HepG2 (cell line): ENCODE measurements around the gene PRDM9. TPM values are rescaled to one million over a fixed set of nuclear protein-coding genes. Genes with fewer than 3 reads are reported as not detected.

Experiments
- GABPA ChIP-seq, 2 experiments: IDR thresholded peaks; 2 replicates each; pipeline ENCODE4 v1.6.1; 2011 to 2016; ENCODE audit warnings: low read depth in 2 of 2, low read length in 1 of 2, missing biosample characterization in 1 of 2, missing genetic modification characterization in 1 of 2
- NBN ChIP-seq: fragments of 450-650 bp; conservative IDR thresholded peaks from 2 replicates; pipeline ENCODE4 v1.6.1; 2017
- ZNF460 ChIP-seq: sonication (generic); formaldehyde crosslinking; IDR thresholded peaks from 2 replicates; pipeline ENCODE4 v1.5.1; 2020; ENCODE audit warnings: missing genetic modification reagents, mild to moderate bottlenecking, borderline replicate concordance
- ZNF501 ChIP-seq: sonication (generic); formaldehyde crosslinking; IDR thresholded peaks from 2 replicates; pipeline ENCODE4 v1.5.1; 2020; ENCODE audit warnings: mild to moderate bottlenecking, moderate library complexity, missing genetic modification reagents
- polyA plus RNA-seq, 8 experiments: library from polyadenylated mRNA; depleted of rRNA in 3 of 8; stranded (reverse) in 7 of 8; unstranded in 1 of 8; fragments of >200 nt; fragmentation: Illumina TruSeq in 4 of 8; extraction: Trizol in 4 of 8; gene quantifications; 2 replicates each; pipeline versions ENCODE4 v1.2.1 to v1.2.3, GENCODE V29; 2011 to 2016; ENCODE audit warnings: low read depth in 4 of 8, missing spikeins in 1 of 8, mixed read lengths in 1 of 8; ENCODE audit not compliant: insufficient read depth in 1 of 8
- total RNA-seq, 5 experiments: library from RNA; depleted of rRNA; stranded (reverse); fragments of >200 nt; fragmentation: Illumina TruSeq; extraction: Trizol; gene quantifications; 2 replicates each; pipeline ENCODE4 v1.2.3, GENCODE V29; 2016; ENCODE audit warnings: low read depth in 1 of 5
- TF ChIP-seq, protein P1 (sequence below): sonication (generic); formaldehyde crosslinking; IDR thresholded peaks from 2 replicates; pipeline ENCODE4 v1.9.0; 2021; ENCODE audit warnings: mild to moderate bottlenecking, missing genetic modification reagents
- TF ChIP-seq, protein P2 (sequence below): sonication (generic); formaldehyde crosslinking; IDR thresholded peaks from 2 replicates; pipeline ENCODE4 v1.4.0; 2020; ENCODE audit warnings: low read depth, mild to moderate bottlenecking, missing genetic modification reagents

PRDM9 gene
- total and polyA plus RNA-seq, 2 of the 13 experiments (the other 11 are each of a cell fraction or from before 2014, with no cell fraction given) = not detected

DNA sequence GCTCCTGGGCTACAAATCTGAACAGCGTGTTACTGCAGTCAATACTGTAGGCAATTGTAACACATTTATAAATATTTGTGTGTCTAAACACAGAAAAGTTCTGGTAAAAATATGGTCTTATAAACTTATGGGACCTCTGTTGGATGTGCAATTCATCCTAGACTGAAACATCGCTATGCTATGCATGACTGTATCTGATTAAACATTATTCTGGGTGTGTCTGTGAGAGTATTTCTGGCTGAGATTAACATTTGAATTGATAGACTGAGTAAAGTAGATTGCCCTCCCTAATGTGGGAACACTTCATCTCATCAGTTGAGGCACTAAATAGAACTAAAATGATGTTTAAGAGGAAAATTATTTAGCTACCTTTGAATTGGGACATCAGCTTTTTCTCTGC lies 24.3 kb upstream of the PRDM9 start (continued):
- TF ChIP-seq, protein P1, sequence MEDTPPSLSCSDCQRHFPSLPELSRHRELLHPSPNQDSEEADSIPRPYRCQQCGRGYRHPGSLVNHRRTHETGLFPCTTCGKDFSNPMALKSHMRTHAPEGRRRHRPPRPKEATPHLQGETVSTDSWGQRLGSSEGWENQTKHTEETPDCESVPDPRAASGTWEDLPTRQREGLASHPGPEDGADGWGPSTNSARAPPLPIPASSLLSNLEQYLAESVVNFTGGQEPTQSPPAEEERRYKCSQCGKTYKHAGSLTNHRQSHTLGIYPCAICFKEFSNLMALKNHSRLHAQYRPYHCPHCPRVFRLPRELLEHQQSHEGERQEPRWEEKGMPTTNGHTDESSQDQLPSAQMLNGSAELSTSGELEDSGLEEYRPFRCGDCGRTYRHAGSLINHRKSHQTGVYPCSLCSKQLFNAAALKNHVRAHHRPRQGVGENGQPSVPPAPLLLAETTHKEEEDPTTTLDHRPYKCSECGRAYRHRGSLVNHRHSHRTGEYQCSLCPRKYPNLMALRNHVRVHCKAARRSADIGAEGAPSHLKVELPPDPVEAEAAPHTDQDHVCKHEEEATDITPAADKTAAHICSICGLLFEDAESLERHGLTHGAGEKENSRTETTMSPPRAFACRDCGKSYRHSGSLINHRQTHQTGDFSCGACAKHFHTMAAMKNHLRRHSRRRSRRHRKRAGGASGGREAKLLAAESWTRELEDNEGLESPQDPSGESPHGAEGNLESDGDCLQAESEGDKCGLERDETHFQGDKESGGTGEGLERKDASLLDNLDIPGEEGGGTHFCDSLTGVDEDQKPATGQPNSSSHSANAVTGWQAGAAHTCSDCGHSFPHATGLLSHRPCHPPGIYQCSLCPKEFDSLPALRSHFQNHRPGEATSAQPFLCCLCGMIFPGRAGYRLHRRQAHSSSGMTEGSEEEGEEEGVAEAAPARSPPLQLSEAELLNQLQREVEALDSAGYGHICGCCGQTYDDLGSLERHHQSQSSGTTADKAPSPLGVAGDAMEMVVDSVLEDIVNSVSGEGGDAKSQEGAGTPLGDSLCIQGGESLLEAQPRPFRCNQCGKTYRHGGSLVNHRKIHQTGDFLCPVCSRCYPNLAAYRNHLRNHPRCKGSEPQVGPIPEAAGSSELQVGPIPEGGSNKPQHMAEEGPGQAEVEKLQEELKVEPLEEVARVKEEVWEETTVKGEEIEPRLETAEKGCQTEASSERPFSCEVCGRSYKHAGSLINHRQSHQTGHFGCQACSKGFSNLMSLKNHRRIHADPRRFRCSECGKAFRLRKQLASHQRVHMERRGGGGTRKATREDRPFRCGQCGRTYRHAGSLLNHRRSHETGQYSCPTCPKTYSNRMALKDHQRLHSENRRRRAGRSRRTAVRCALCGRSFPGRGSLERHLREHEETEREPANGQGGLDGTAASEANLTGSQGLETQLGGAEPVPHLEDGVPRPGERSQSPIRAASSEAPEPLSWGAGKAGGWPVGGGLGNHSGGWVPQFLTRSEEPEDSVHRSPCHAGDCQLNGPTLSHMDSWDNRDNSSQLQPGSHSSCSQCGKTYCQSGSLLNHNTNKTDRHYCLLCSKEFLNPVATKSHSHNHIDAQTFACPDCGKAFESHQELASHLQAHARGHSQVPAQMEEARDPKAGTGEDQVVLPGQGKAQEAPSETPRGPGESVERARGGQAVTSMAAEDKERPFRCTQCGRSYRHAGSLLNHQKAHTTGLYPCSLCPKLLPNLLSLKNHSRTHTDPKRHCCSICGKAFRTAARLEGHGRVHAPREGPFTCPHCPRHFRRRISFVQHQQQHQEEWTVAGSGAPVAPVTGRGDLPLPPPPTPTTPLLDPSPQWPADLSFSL (CRISPR knock-in tag) = no peak
- TF ChIP-seq GABPA (IDR thresholded peaks at IDR 0.05; ENCODE audit: low read depth, low read length) = no peak
- no peak for TF ChIP-seq GABPA (CRISPR knock-in tag; IDR thresholded peaks at IDR 0.05; ENCODE audit: low read depth)
- TF ChIP-seq, protein P2, sequence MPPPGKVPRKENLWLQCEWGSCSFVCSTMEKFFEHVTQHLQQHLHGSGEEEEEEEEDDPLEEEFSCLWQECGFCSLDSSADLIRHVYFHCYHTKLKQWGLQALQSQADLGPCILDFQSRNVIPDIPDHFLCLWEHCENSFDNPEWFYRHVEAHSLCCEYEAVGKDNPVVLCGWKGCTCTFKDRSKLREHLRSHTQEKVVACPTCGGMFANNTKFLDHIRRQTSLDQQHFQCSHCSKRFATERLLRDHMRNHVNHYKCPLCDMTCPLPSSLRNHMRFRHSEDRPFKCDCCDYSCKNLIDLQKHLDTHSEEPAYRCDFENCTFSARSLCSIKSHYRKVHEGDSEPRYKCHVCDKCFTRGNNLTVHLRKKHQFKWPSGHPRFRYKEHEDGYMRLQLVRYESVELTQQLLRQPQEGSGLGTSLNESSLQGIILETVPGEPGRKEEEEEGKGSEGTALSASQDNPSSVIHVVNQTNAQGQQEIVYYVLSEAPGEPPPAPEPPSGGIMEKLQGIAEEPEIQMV (CRISPR knock-in tag) = no peak
- TF ChIP-seq ZNF460 = no peak
- TF ChIP-seq ZNF501 (CRISPR knock-in tag) = no peak
- TF ChIP-seq NBN = no peak
